ENCODE results near the gene MAP3K3.

MAP3K3 gene

GRCh38 chr17:63646488-63646806, 24.2 kb downstream of the MAP3K3 start:
- no peak for DNase-seq (ENCODE audit: low spot score)
- TF ChIP-seq CTCF (conservative IDR thresholded peaks at IDR 0.05; ENCODE audit: low read depth): no peak
- ChIA-PET CTCF (no interaction called here), POLR2A (ENCODE audit: low non-redundant PET) (no interaction called here)
- H3K27ac ChIP-seq: no peak overlapping the region

DNA sequence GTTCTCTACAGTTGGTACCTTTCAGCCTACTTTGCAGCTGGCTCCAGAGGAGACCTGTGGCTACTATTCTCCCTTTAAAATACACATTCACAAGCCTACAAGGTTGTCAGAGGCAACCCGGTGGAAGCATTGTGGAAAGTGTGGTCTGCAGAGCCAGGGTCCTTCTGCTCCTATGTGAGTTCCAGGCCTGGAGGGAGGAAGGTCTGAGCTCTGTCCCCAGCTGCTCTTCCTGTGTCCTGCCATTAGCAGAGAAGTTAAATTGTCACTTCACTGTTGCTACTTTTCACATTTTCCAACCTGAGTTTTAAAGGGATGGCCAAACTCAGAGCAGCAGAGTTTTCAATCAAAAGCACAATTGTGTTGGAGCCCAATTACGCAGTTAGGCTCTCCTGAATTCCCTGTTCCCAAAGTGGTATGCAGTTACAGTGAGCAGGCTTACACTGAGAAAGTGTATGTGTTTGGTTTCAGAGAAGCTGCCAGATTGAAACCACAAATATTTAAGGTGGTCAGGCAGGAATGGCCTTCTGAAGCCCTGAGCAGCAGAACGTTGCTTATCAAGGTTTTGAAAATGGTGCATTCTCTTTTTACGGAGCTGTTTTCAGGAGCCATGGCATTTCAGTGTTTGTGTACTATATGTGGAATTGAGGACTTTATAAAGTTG, 25.0 kb downstream of the MAP3K3 start:
- TF ChIP-seq CTCF (conservative IDR thresholded peaks at IDR 0.05; ENCODE audit: low read depth): no peak
- DNase-seq (ENCODE audit: low spot score): no peak
- POLR2A ChIA-PET (ENCODE audit: low non-redundant PET): no interaction called here
- H3K27ac ChIP-seq: no peak overlapping the region
- CTCF ChIA-PET: interaction anchor here (0.6 kb wide), 1 partner anchor 1012 kb away, joined by 4 read pairs; no protein-coding TSS in a partner anchor

GRCh38 chr17:63647936-63648335, 25.7 kb downstream of the MAP3K3 start:
- no peak for TF ChIP-seq CTCF (conservative IDR thresholded peaks at IDR 0.05; ENCODE audit: low read depth)
- CTCF ChIA-PET: no interaction called here
- no peak overlapping the region for H3K27ac ChIP-seq
- POLR2A ChIA-PET (ENCODE audit: low non-redundant PET): no interaction called here
- no peak for DNase-seq (ENCODE audit: low spot score)

DNA sequence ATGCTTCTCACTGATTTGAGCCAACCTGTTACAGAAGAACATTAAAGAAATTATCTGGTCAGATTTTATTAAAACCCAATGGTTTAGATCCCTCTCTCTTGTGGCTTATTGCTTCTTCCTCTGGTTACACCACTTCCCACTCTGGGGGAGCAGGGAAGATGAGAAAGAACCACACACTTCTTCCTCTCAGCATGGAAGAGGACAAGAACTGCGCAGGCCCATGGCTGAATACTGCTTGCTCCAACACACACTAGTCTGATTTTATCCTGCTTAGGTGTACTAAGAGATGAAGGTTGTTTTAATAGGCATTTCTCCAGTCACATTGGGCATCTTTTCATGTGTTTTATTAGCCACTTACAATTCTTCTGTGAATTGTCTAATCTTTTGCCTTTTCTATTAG, 27.6 kb downstream of the MAP3K3 start:
- POLR2A ChIA-PET (ENCODE audit: low non-redundant PET): no interaction called here
- H3K27ac ChIP-seq: no peak overlapping the region

GRCh38 chr17:63652106-63652505, 29.9 kb downstream of the MAP3K3 start:
- no peak overlapping the region for H3K27ac ChIP-seq
- DNase-seq (ENCODE audit: low spot score): no peak
- ChIA-PET CTCF (no interaction called here), POLR2A (ENCODE audit: low non-redundant PET) (no interaction called here)
- no peak for TF ChIP-seq CTCF (conservative IDR thresholded peaks at IDR 0.05; ENCODE audit: low read depth)

More for the DNA sequence above, 27.6 kb downstream of the MAP3K3 start:
- TF ChIP-seq CTCF (conservative IDR thresholded peaks at IDR 0.05; ENCODE audit: low read depth): no peak
- CTCF ChIA-PET: no interaction called here
- no peak for DNase-seq (ENCODE audit: low spot score)

DNA sequence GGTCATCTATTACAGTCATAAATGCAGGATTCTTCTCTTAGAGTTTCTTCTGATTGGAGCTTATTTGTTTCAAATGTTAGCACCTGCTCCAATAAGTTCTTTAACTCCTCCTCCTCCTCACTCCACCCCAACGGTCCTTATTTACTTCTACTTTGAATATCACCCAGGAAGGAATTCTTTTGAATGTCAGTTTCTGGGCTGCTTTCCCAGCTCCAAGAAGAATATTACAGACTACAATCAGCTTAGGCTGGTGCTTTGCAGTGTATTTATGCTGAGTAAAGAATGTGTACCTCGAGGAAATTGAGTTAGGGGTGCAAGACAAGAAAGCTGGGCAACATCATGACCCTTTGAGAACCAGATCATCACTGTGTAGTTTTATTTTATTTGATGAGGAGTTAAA, 30.8 kb downstream of the MAP3K3 start:
- no peak for DNase-seq (ENCODE audit: low spot score)
- no peak overlapping the region for H3K27ac ChIP-seq
- CTCF ChIA-PET: no interaction called here
- TF ChIP-seq CTCF (conservative IDR thresholded peaks at IDR 0.05; ENCODE audit: low read depth): no peak
- POLR2A ChIA-PET (ENCODE audit: low non-redundant PET): no interaction called here

DNA sequence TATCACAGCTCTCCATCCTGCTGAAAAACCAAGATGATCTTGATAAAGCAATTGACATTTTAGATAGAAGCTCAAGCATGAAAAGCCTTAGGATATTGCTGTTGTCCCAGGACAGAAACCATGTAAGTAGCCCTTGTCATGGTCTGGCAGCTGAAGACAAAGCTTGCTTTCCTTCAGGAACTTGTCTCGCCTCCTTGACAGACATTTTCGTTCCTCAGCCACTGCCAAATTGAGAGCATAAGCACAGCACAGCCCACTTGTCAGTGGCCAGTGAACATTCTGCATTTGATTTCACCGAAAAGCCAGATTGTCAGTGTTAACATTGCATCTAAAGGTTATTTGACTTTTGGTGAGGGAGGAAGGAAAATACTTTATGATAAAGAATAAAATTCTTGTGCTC, 35.6 kb downstream of the MAP3K3 start:
- ChIA-PET CTCF (no interaction called here), POLR2A (ENCODE audit: low non-redundant PET) (no interaction called here)
- H3K27ac ChIP-seq: no peak overlapping the region
- no peak for DNase-seq (ENCODE audit: low spot score)
- TF ChIP-seq CTCF (conservative IDR thresholded peaks at IDR 0.05; ENCODE audit: low read depth): no peak

Data from RWPE1 (cell line).